SK-N-SH (cell line): Measurements from ENCODE around the gene HTT.
"Not testable (repeated sequence)": the region's sequence is repeated elsewhere in the genome, so short reads cannot be mapped to it uniquely, and the experiment has no call there.

Experiments
- RAD21 ChIP-seq: IDR thresholded peaks from 2 replicates; pipeline ENCODE4 v1.6.1; 2012; ENCODE audit warnings: mild to moderate bottlenecking, low read length
- TF ChIP-seq, protein P1 (sequence below): fragments of 200-600 bp; sonication (generic); IDR thresholded peaks from 2 replicates; pipeline ENCODE4 v1.6.1; 2017; ENCODE audit warnings: antibody characterized with exemption, mild to moderate bottlenecking, moderate library complexity
- TF ChIP-seq, protein P2 (sequence below): IDR thresholded peaks from 2 replicates; pipeline ENCODE4 v1.4.0; 2012; ENCODE audit warnings: low read depth, borderline replicate concordance

DNA sequence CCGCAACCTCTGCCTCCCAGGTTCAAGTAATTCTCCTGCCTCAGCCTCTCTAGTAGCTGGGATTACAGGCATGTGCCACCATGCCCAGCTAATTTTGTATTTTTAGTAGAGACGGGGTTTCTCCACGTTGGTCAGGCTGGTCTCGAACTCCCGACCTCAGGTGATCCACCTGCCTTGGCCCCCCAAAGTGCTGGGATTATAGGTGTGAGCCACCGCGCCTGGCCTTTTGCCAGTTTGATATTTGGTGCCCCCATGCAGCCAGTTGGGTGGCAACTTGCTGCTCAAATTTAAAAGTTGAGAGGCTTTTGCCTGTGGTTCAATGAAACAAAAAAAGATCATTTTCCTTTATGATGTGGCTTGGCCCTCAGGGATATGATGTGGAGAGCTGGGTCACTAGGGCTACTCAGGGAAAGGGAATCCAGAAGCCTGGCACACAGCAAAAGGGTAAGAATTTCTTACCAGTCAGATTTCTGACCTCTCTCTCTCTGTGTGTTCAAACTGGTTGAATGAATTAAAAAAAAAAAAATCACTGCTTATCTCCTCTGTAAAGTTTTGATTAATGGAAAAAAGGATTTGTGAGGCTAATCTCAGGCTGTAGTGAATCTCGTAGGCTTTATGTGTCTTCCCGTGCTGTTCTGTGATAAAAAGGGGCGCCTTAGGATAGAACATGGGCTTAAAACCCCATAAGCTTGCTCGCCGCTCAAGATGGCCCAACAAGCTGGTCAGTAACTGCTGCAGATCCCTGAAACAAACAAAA is 23.2 kb upstream of the HTT start:
- TF ChIP-seq, protein P1, sequence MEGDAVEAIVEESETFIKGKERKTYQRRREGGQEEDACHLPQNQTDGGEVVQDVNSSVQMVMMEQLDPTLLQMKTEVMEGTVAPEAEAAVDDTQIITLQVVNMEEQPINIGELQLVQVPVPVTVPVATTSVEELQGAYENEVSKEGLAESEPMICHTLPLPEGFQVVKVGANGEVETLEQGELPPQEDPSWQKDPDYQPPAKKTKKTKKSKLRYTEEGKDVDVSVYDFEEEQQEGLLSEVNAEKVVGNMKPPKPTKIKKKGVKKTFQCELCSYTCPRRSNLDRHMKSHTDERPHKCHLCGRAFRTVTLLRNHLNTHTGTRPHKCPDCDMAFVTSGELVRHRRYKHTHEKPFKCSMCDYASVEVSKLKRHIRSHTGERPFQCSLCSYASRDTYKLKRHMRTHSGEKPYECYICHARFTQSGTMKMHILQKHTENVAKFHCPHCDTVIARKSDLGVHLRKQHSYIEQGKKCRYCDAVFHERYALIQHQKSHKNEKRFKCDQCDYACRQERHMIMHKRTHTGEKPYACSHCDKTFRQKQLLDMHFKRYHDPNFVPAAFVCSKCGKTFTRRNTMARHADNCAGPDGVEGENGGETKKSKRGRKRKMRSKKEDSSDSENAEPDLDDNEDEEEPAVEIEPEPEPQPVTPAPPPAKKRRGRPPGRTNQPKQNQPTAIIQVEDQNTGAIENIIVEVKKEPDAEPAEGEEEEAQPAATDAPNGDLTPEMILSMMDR, result not testable (repeated sequence)
- TF ChIP-seq RAD21, result not testable (repeated sequence)
- TF ChIP-seq, protein P2, sequence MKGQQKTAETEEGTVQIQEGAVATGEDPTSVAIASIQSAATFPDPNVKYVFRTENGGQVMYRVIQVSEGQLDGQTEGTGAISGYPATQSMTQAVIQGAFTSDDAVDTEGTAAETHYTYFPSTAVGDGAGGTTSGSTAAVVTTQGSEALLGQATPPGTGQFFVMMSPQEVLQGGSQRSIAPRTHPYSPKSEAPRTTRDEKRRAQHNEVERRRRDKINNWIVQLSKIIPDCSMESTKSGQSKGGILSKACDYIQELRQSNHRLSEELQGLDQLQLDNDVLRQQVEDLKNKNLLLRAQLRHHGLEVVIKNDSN, result not testable (repeated sequence)
